ENCODE data around the gene PBX3.

The PBX3 gene

DNA sequence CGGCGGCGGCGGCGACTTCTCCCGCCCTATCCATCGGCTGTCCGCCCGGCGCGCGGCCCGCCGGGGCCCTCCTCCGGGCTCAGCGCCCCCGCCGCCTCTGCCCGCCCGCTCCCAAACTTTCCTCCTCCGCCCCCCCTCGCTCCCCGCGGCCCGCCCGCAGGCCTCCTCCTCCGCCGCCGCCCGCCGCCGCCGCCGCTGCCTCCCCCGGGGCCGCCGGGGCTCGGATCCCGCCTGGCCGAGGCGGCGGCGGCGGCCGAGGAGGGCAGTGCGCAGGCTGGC lies 460 bp upstream of the PBX3 start:
- H3K79me2 ChIP-seq (ENCODE audit: control insufficient read depth, low read length) = peaks cover 31% of the 10 kb centered on the region
- H3K9me3 ChIP-seq (ENCODE audit: control insufficient read depth, insufficient read depth, low read length) = no peaks in the 10 kb centered on the region
- peak overlapping the region; percentile 71; the same call in 1 of the 2 replicates for H3K27ac ChIP-seq (ENCODE audit: low read depth, low read length)
- H4K20me1 ChIP-seq (ENCODE audit: control insufficient read depth, insufficient read depth, low read depth, low read length) = 0 out of 2 replicates have a peak, but pooled peaks cover 11% of the 10 kb centered on the region
- TF ChIP-seq EZH2phosphoT487 (IDR thresholded peaks at IDR 0.05; ENCODE audit: borderline replicate concordance, low read length) = no peak
- TF ChIP-seq, protein P1, sequence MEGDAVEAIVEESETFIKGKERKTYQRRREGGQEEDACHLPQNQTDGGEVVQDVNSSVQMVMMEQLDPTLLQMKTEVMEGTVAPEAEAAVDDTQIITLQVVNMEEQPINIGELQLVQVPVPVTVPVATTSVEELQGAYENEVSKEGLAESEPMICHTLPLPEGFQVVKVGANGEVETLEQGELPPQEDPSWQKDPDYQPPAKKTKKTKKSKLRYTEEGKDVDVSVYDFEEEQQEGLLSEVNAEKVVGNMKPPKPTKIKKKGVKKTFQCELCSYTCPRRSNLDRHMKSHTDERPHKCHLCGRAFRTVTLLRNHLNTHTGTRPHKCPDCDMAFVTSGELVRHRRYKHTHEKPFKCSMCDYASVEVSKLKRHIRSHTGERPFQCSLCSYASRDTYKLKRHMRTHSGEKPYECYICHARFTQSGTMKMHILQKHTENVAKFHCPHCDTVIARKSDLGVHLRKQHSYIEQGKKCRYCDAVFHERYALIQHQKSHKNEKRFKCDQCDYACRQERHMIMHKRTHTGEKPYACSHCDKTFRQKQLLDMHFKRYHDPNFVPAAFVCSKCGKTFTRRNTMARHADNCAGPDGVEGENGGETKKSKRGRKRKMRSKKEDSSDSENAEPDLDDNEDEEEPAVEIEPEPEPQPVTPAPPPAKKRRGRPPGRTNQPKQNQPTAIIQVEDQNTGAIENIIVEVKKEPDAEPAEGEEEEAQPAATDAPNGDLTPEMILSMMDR (IDR thresholded peaks at IDR 0.05; ENCODE audit: low read depth, low read length, poor library complexity, severe bottlenecking) = no peak
- peak overlapping the region; percentile 77 for H3K4me3 ChIP-seq (ENCODE audit: low read length)
- H3K27me3 ChIP-seq (ENCODE audit: control insufficient read depth, low read length) = peaks cover 12% of the 10 kb centered on the region
- H3K9me2 ChIP-seq (replicated peaks; ENCODE audit: control insufficient read depth, low read length) = no peaks in the 10 kb centered on the region
- H3K4me1 ChIP-seq (ENCODE audit: control insufficient read depth, low read length) = peaks cover 43% of the 10 kb centered on the region
- H3K36me3 ChIP-seq (ENCODE audit: control insufficient read depth, low read length) = peaks cover 33% of the 10 kb centered on the region
- no peak overlapping the region for H3K4me2 ChIP-seq (ENCODE audit: low read length)
- H3F3A ChIP-seq (ENCODE audit: control insufficient read depth, insufficient read depth) = peaks cover 14% of the 10 kb centered on the region; the same call in 1 of the 2 replicates

DNA sequence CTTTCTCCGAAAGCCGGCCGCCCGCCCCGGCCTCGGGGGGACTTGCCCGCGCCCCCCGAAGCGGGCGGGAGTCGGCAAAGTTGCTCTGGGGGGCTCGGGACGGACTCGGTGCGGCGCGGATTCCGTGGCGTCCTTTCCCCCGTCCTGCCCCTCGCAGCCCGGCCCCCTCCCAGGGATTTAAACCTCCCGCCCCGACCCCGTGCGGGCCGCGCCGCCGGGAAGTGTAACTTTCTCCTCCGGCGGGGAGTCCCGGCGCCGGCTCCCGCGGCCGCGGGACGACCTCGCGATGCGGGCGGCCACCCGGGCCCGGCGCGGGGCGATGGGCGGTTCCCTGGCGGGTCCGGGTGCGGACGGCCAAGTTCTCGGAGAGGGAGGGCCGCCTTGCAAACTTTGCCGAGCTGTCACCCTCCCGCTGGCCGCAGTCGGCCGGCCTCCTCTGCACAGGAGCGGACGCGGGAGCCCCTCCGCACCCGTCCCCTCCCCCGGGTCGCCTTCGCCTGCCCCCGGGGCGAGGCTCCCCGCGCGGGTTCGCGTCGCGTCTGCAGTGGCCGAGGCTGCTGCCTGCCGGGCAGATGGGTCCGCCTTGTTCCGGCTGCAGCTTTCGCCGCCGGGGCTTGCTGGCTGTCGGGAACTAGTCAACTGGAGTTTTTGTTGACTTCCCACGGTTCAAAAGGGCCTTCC lies 732 bp downstream of the PBX3 start:
- Histone ChIP-seq H3K27ac (ENCODE audit: low read depth, low read length) (no peak overlapping the region), H3K9me2 (replicated peaks; ENCODE audit: control insufficient read depth, low read length) (no peaks in the 10 kb centered on the region), H3K4me3 (ENCODE audit: low read length) (peak overlapping the region; percentile 77), H3F3A (ENCODE audit: control insufficient read depth, insufficient read depth) (peaks cover 17% of the 10 kb centered on the region; the same call in 1 of the 2 replicates), H3K79me2 (ENCODE audit: control insufficient read depth, low read length) (peaks cover 32% of the 10 kb centered on the region), H3K4me1 (ENCODE audit: control insufficient read depth, low read length) (peaks cover 49% of the 10 kb centered on the region), H3K9me3 (ENCODE audit: control insufficient read depth, insufficient read depth, low read length) (no peaks in the 10 kb centered on the region), H4K20me1 (ENCODE audit: control insufficient read depth, insufficient read depth, low read depth, low read length) (0 out of 2 replicates have a peak, but pooled peaks cover 11% of the 10 kb centered on the region), H3K4me2 (ENCODE audit: low read length) (peak overlapping the region; percentile 66), H3K27me3 (ENCODE audit: control insufficient read depth, low read length) (peaks cover 12% of the 10 kb centered on the region), H3K36me3 (ENCODE audit: control insufficient read depth, low read length) (peaks cover 39% of the 10 kb centered on the region)
- TF ChIP-seq, protein P1 (IDR thresholded peaks at IDR 0.05; ENCODE audit: low read depth, low read length, poor library complexity, severe bottlenecking) = no peak
- TF ChIP-seq EZH2phosphoT487 (IDR thresholded peaks at IDR 0.05; ENCODE audit: borderline replicate concordance, low read length) = no peak

DNA sequence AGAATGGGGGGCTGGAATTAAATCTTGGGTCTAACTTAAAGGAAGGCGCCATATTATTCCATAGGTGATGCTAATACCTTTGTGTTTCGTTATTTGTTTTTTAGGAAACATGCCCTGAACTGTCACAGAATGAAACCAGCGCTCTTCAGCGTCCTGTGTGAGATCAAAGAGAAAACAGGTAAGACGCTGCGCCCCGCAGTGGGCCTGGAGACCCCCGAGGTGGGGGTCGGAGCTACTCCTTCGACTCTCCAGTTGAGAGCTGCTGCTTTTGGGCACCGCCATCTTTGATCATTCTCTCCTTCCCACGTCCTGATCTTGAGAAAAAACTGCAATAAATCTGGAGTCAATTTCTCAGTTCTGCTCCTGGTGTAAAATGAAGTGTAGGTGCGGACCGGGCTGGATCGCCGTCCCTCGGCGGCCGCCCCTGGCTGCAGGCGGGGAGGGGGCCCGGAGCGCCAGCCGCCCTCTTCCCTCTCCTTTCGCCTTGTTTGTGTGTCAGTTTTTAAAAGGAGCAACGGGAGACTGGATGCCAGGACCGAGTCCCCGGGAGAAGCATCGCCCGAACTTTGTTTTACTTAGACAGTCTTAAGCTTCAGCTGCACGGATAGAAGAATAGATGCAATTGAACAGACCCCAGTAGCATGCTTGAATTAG lies 1.4 kb downstream of the PBX3 start:
- peaks cover 17% of the 10 kb centered on the region; the same call in 1 of the 2 replicates for H3F3A ChIP-seq (ENCODE audit: control insufficient read depth, insufficient read depth)
- H3K27ac ChIP-seq (ENCODE audit: low read depth, low read length) = no peak overlapping the region
- 0 out of 2 replicates have a peak, but pooled peaks cover 11% of the 10 kb centered on the region for H4K20me1 ChIP-seq (ENCODE audit: control insufficient read depth, insufficient read depth, low read depth, low read length)
- peaks cover 8% of the 10 kb centered on the region for H3K27me3 ChIP-seq (ENCODE audit: control insufficient read depth, low read length)
- TF ChIP-seq, protein P1 (IDR thresholded peaks at IDR 0.05; ENCODE audit: low read depth, low read length, poor library complexity, severe bottlenecking) = no peak
- 0 out of 2 replicates have a peak, but pooled peaks have one; percentile 46 for TF ChIP-seq EZH2phosphoT487 (IDR thresholded peaks at IDR 0.05; ENCODE audit: borderline replicate concordance, low read length)
- H3K79me2 ChIP-seq (ENCODE audit: control insufficient read depth, low read length) = peaks cover 33% of the 10 kb centered on the region
- peak overlapping the region; percentile 66 for H3K4me2 ChIP-seq (ENCODE audit: low read length)
- H3K4me1 ChIP-seq (ENCODE audit: control insufficient read depth, low read length) = peaks cover 49% of the 10 kb centered on the region
- no peaks in the 10 kb centered on the region for H3K9me2 ChIP-seq (replicated peaks; ENCODE audit: control insufficient read depth, low read length)
- H3K4me3 ChIP-seq (ENCODE audit: low read length) = peak overlapping the region; percentile 77
- no peaks in the 10 kb centered on the region for H3K9me3 ChIP-seq (ENCODE audit: control insufficient read depth, insufficient read depth, low read length)
- H3K36me3 ChIP-seq (ENCODE audit: control insufficient read depth, low read length) = peaks cover 40% of the 10 kb centered on the region
